ENCODE results near the gene CRACDL. TPM values are rescaled to one million over a fixed set of nuclear protein-coding genes. Genes with fewer than 3 reads are reported as not detected.

The CRACDL gene
- total RNA-seq, 1 donor from 2014 or later: 3.0 TPM

GRCh38 chr2:98819231-98819766 is 116.7 kb downstream of the CRACDL start:
- no peak for TF ChIP-seq CTCF (IDR thresholded peaks at IDR 0.05; ENCODE audit: borderline replicate concordance)
- H3K4me3 ChIP-seq: peak overlapping the region; percentile 70
- no peaks in the 10 kb centered on the region for H3K36me3 ChIP-seq
- no peak for DNase-seq
- intact Hi-C loops (cut with micrococcal nuclease): no loop called here
- H3K4me1 ChIP-seq: peaks cover 53% of the 10 kb centered on the region
- H3K9me3 ChIP-seq (replicated peaks): no peaks in the 10 kb centered on the region
- H3K27me3 ChIP-seq (ENCODE audit: low read depth): peaks cover 19% of the 10 kb centered on the region
- H3K27ac ChIP-seq (replicated peaks): peak overlapping the region; percentile 95

- no peak for TF ChIP-seq CTCF (IDR thresholded peaks at IDR 0.05; ENCODE audit: borderline replicate concordance)
- intact Hi-C loops (cut with micrococcal nuclease): no loop called here
- H3K9me3 ChIP-seq (replicated peaks): no peaks in the 10 kb centered on the region
Measured at GRCh38 chr2:98818164-98818563, 117.9 kb downstream of the CRACDL start.

GRCh38 chr2:98816281-98816680 is 119.7 kb downstream of the CRACDL start:
- Histone ChIP-seq H3K36me3 (no peaks in the 10 kb centered on the region), H3K27ac (replicated peaks) (no peak overlapping the region), H3K4me3 (no peak overlapping the region), H3K4me1 (peaks cover 30% of the 10 kb centered on the region), H3K27me3 (ENCODE audit: low read depth) (no peaks in the 10 kb centered on the region), H3K9me3 (replicated peaks) (no peaks in the 10 kb centered on the region)
- no peak for TF ChIP-seq CTCF (IDR thresholded peaks at IDR 0.05; ENCODE audit: borderline replicate concordance)
- no peak for DNase-seq
- intact Hi-C loops (cut with micrococcal nuclease): no loop called here

More at GRCh38 chr2:98818164-98818563, 117.9 kb downstream of the CRACDL start:
- no peak overlapping the region for H3K27ac ChIP-seq (replicated peaks)
- peaks cover 16% of the 10 kb centered on the region for H3K27me3 ChIP-seq (ENCODE audit: low read depth)
- H3K4me3 ChIP-seq: no peak overlapping the region
- H3K4me1 ChIP-seq: peaks cover 41% of the 10 kb centered on the region
- no peaks in the 10 kb centered on the region for H3K36me3 ChIP-seq
- DNase-seq: no peak

GRCh38 chr2:98815795-98816194 is 120.2 kb downstream of the CRACDL start:
- no peak for TF ChIP-seq CTCF (IDR thresholded peaks at IDR 0.05; ENCODE audit: borderline replicate concordance)
- intact Hi-C loops (cut with micrococcal nuclease): no loop called here
- Histone ChIP-seq H3K27ac (replicated peaks) (no peak overlapping the region), H3K4me3 (no peak overlapping the region), H3K4me1 (peaks cover 33% of the 10 kb centered on the region), H3K27me3 (ENCODE audit: low read depth) (no peaks in the 10 kb centered on the region), H3K9me3 (replicated peaks) (no peaks in the 10 kb centered on the region), H3K36me3 (no peaks in the 10 kb centered on the region)
- no peak for DNase-seq

GRCh38 chr2:98811766-98812165 is 124.3 kb downstream of the CRACDL start:
- TF ChIP-seq CTCF (IDR thresholded peaks at IDR 0.05; ENCODE audit: borderline replicate concordance): no peak
- Histone ChIP-seq H3K36me3 (no peaks in the 10 kb centered on the region), H3K4me1 (peaks cover 23% of the 10 kb centered on the region), H3K27me3 (ENCODE audit: low read depth) (no peaks in the 10 kb centered on the region), H3K4me3 (no peak overlapping the region), H3K9me3 (replicated peaks) (no peaks in the 10 kb centered on the region), H3K27ac (replicated peaks) (no peak overlapping the region)
- intact Hi-C loops (cut with micrococcal nuclease): no loop called here
- no peak for DNase-seq
